Smooth muscle cell (in vitro differentiated cells): ENCODE data around the gene SPAG9. TPM values are rescaled to one million over a fixed set of nuclear protein-coding genes. Genes with fewer than 3 reads are reported as not detected.

Source experiments
- DNase-seq: peaks from one replicate; lab custom pipeline; 2025; ENCODE audit not compliant: unreplicated experiment; lab: John Stamatoyannopoulos, UW
- H2AFZ ChIP-seq: fragments of 200-600 bp; sonication (generic); 2 replicates; pipeline ENCODE4 v1.6.0; 2016; ENCODE audit warnings: antibody characterized with exemption, low read depth, mild to moderate bottlenecking
- H3F3A ChIP-seq: fragments of 200-600 bp; sonication (generic); 2 replicates; pipeline ENCODE4 v1.6.0; 2017; ENCODE audit warnings: antibody characterized with exemption, low read depth
- H3K27ac ChIP-seq: fragments of 200-600 bp; sonication (generic); 2 replicates; pipeline ENCODE4 v1.5.1; 2016; ENCODE audit warnings: low read depth, mild to moderate bottlenecking
- H3K27me3 ChIP-seq: fragments of 200-600 bp; sonication (generic); 2 replicates; pipeline ENCODE4 v1.6.1; 2016; ENCODE audit warnings: low read depth, mild to moderate bottlenecking
- H3K36me3 ChIP-seq: fragments of 200-600 bp; sonication (generic); 2 replicates; pipeline ENCODE4 v1.5.1; 2016; ENCODE audit warnings: low read depth
- H3K4me1 ChIP-seq: fragments of 200-600 bp; sonication (generic); 2 replicates; pipeline ENCODE4 v1.5.1; 2016; ENCODE audit warnings: low read depth
- H3K4me2 ChIP-seq: fragments of 200-600 bp; sonication (generic); 2 replicates; pipeline ENCODE4 v1.6.0; 2016; ENCODE audit warnings: mild to moderate bottlenecking
- H3K4me3 ChIP-seq: fragments of 200-600 bp; sonication (generic); 2 replicates; pipeline ENCODE4 v1.5.1; 2016; ENCODE audit warnings: mild to moderate bottlenecking
- H3K79me2 ChIP-seq: fragments of 200-600 bp; sonication (generic); 2 replicates; pipeline ENCODE4 v1.6.0; 2016; ENCODE audit warnings: low read depth, mild to moderate bottlenecking
- H3K9ac ChIP-seq: fragments of 200-600 bp; sonication (generic); 2 replicates; pipeline ENCODE4 v1.6.0; 2016; ENCODE audit warnings: low read depth
- H3K9me3 ChIP-seq: fragments of 200-600 bp; sonication (generic); replicated peaks from 2 replicates; pipeline ENCODE4 v1.5.1; 2016; ENCODE audit warnings: low read depth
- H4K20me1 ChIP-seq: fragments of 200-600 bp; sonication (generic); 2 replicates; pipeline ENCODE4 v1.6.0; 2016; ENCODE audit warnings: low read depth
- WGBS: methylation state at CpG from one replicate; pipeline ENCODE4 v1.1.7; 2016; ENCODE audit warnings: low lambda C conversion rate; 5-methylcytosine and 5-hydroxymethylcytosine counted together
- polyA plus RNA-seq: library from polyadenylated mRNA; unstranded; fragments of >200 nt; fragmentation: Nextera tagmentation; extraction: Ambion mirVana; gene quantifications from 2 replicates; pipeline ENCODE4 v1.2.1, GENCODE V29; 2016
- total RNA-seq: library from RNA; depleted of rRNA; stranded (reverse); fragments of >200 nt; gene quantifications from 2 replicates; pipeline ENCODE4 v1.2.3, GENCODE V29; 2014
- TF ChIP-seq, protein P1 (sequence below): fragments of 200-600 bp; sonication (generic); IDR thresholded peaks from 2 replicates; pipeline ENCODE4 v1.5.1; 2017; ENCODE audit warnings: borderline replicate concordance, mild to moderate bottlenecking, antibody characterized with exemption; ENCODE audit not compliant: insufficient read depth, poor library complexity, severe bottlenecking

The SPAG9 gene
- total and polyA plus RNA-seq, 2 experiments from 2014 or later = 29.1 to 64.8 TPM

DNA sequence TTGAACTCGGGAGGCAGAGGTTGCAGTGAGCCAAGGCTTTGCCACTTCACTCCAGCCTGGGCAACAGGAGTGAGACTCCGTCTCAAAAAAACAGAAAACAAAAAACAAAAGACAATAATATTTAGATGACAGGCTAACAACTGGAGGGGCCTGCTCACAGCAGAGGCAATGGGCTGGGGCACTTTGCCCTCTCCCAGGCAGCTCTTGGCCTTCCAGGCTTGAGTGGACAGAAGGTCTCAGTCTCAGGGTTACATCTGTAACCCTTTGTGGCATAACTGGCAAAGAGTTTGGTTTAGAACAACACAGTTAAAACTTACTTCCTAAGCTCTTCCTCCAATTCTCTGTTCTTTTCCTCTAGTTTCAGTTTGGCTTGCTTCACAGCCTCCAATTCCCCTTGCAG lies 114.9 kb downstream of the SPAG9 start:
- TF ChIP-seq, protein P1, sequence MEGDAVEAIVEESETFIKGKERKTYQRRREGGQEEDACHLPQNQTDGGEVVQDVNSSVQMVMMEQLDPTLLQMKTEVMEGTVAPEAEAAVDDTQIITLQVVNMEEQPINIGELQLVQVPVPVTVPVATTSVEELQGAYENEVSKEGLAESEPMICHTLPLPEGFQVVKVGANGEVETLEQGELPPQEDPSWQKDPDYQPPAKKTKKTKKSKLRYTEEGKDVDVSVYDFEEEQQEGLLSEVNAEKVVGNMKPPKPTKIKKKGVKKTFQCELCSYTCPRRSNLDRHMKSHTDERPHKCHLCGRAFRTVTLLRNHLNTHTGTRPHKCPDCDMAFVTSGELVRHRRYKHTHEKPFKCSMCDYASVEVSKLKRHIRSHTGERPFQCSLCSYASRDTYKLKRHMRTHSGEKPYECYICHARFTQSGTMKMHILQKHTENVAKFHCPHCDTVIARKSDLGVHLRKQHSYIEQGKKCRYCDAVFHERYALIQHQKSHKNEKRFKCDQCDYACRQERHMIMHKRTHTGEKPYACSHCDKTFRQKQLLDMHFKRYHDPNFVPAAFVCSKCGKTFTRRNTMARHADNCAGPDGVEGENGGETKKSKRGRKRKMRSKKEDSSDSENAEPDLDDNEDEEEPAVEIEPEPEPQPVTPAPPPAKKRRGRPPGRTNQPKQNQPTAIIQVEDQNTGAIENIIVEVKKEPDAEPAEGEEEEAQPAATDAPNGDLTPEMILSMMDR = no peak
- no peak overlapping the region for H2AFZ ChIP-seq
- no peaks in the 10 kb centered on the region for H4K20me1 ChIP-seq
- WGBS = 96% methylated on average over 2 of the region's 2 CpGs
- no peak overlapping the region for H3K4me3 ChIP-seq
- peaks cover 7% of the 10 kb centered on the region for H3F3A ChIP-seq
- H3K27ac ChIP-seq = peak overlapping the region; percentile 86
- peak overlapping the region; percentile 38 for H3K4me2 ChIP-seq
- no peaks in the 10 kb centered on the region for H3K79me2 ChIP-seq
- no peaks in the 10 kb centered on the region for H3K27me3 ChIP-seq
- peak overlapping the region; percentile 15 for H3K9ac ChIP-seq
- H3K9me3 ChIP-seq = no peaks in the 10 kb centered on the region
- no peak for DNase-seq
- H3K4me1 ChIP-seq = peaks cover 13% of the 10 kb centered on the region
- H3K36me3 ChIP-seq = no peaks in the 10 kb centered on the region

DNA sequence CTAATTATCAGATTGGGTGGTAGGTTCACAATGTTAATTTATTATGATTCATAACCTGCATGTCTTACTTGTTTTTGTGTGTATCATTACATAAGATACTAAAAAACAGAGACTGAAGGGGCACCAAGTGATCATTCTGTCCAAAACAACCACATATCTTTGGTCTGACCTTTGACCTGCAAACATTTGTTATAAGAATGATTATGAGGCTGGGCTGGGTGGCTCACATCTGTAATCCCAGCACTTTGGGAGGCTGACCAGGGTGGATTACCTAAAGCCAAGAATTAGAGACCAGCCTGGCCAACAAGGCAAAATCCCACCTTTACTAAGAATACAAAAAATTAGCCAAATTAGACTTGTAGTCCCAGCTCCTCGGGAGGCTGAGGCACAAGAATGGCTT lies 116.4 kb downstream of the SPAG9 start:
- Histone ChIP-seq H3K27me3 (no peaks in the 10 kb centered on the region), H3K4me2 (no peak overlapping the region), H3K9ac (no peak overlapping the region), H4K20me1 (no peaks in the 10 kb centered on the region), H3K4me3 (no peak overlapping the region), H3K27ac (no peak overlapping the region), H3K36me3 (peaks cover 6% of the 10 kb centered on the region), H2AFZ (no peak overlapping the region), H3F3A (peaks cover 4% of the 10 kb centered on the region), H3K4me1 (peaks cover 10% of the 10 kb centered on the region), H3K9me3 (no peaks in the 10 kb centered on the region), H3K79me2 (no peaks in the 10 kb centered on the region)
- WGBS = 83% methylated on average over 1 of the region's 1 CpG
- no peak for DNase-seq
- TF ChIP-seq, protein P1 = no peak

DNA sequence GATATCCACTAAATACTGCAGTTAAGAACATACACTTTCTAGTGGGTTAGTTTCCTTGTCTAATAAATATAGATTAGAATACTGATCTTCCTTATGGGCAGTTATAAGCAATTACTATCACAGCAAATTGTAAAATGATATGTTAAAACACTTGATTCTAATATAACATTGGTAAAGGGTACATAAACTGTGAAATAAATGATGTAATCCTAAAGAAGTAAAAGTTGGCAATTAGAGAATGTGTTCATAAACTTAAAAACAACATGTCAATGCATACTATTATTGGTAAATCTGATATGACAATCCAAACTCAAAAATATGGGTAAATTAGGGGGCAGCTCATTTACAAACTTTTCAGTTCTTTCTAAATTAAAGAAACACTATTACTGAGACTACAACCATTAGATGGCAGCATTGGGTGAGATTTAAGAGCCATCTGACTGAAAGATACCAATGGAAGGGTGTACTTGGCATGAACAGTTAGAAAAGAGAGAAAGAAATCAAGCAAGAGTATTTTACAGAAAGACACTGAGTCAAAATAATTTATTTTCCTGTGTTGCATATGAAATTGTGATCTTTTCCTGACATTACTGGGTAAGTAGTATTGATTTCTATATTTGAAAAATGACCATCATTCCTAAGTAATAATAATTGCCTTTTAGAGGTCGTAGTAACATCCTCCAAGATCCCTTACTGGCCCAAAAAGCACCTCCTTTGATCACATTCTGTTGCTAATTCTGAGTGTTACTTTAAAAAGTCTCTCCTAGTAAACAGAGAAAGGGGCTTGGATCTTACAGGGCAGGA lies 119.6 kb downstream of the SPAG9 start:
- no peak overlapping the region for H2AFZ ChIP-seq
- H3K9me3 ChIP-seq = no peaks in the 10 kb centered on the region
- peaks cover under 1% of the 10 kb centered on the region for H3K4me1 ChIP-seq
- TF ChIP-seq, protein P1 = peak; percentile 65
- H3K9ac ChIP-seq = no peak overlapping the region
- no peak for DNase-seq
- H4K20me1 ChIP-seq = no peaks in the 10 kb centered on the region
- H3K4me2 ChIP-seq = no peak overlapping the region
- no peaks in the 10 kb centered on the region for H3K79me2 ChIP-seq
- H3K4me3 ChIP-seq = no peak overlapping the region
- 96% methylated on average over 1 of the region's 1 CpG for WGBS
- no peak overlapping the region for H3K27ac ChIP-seq
- peaks cover 17% of the 10 kb centered on the region for H3K36me3 ChIP-seq
- H3K27me3 ChIP-seq = no peaks in the 10 kb centered on the region
- H3F3A ChIP-seq = peaks cover under 1% of the 10 kb centered on the region

DNA sequence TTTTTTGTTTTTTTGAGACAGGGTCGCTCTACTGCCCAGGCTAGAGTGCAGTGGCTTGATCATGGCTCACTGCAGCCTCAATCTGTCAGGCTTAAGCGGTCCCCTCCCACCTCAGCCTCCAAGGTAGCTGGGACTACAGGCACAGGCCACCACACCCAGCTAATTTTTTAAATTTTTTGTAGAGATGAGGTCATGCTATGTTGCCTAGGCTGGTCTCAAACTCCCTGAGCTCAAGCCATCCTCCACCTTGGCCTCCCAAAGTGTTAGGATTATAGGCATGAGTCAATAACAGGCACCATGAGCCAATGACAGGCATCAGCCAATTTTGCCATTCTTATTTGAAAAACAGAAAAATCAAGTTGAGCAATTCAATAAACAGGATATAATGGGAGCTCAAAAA lies 125.0 kb downstream of the SPAG9 start:
- TF ChIP-seq, protein P1 = no peak
- H3K36me3 ChIP-seq = peaks cover 35% of the 10 kb centered on the region
- no peaks in the 10 kb centered on the region for H3K9me3 ChIP-seq
- no peak overlapping the region for H3K4me3 ChIP-seq
- H3K27ac ChIP-seq = no peak overlapping the region
- H3K9ac ChIP-seq = no peak overlapping the region
- WGBS = 97% methylated on average over 2 of the region's 2 CpGs
- no peaks in the 10 kb centered on the region for H4K20me1 ChIP-seq
- no peak overlapping the region for H3K4me2 ChIP-seq
- no peak for DNase-seq
- no peaks in the 10 kb centered on the region for H3K79me2 ChIP-seq
- H2AFZ ChIP-seq = no peak overlapping the region
- no peaks in the 10 kb centered on the region for H3K4me1 ChIP-seq
- no peaks in the 10 kb centered on the region for H3F3A ChIP-seq
- no peaks in the 10 kb centered on the region for H3K27me3 ChIP-seq
